ENCODE results near the gene UBE2R2. TPM values are rescaled to one million over a fixed set of nuclear protein-coding genes. Genes with fewer than 3 reads are reported as not detected.

The UBE2R2 gene
- total and polyA plus RNA-seq, 2 donors (not counting 3 experiments of a cell fraction or from before 2014, with no cell fraction given): 23.9 to 54.3 TPM

DNA sequence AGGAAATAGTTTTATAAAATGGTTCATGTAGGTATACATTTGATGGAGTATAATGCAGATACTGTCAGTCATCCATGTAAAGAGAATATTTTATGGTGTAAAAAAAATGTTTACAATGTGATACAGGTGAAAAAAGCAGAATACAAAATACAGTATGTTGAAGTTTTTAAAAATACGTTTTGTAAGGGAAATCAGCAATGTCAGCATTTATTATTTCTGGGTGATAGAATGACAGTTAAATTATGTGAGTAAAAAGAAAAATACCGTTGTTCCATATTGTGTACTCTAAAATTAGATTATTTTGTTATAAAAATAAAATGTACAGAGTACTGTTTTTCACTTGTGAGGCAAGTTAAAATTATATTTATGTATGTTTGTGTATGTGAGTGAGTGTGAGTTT is 69.0 kb downstream of the UBE2R2 start:
- Histone ChIP-seq H3K27me3 (ENCODE audit: control insufficient read depth in 2 of 2, insufficient read depth in 2 of 2, low read length in 2 of 2) (no peaks in the 10 kb centered on the region), H3K27ac (ENCODE audit: insufficient read depth, low read depth, low read length) (no peak overlapping the region), H3K79me2 (ENCODE audit: control insufficient read depth, insufficient read depth, low read length) (peaks cover 88% of the 10 kb centered on the region), H3K4me3 (replicated peaks in 1 of 3; ENCODE audit: insufficient read depth in 1 of 3, low read depth in 1 of 3, low read length in 3 of 3) (no peak overlapping the region), H3K4me1 (ENCODE audit: control insufficient read depth, extremely low read depth, insufficient read depth, low read length) (peaks cover 17% of the 10 kb centered on the region), H3K4me2 (ENCODE audit: insufficient read depth, low read length) (peak overlapping the region; percentile 9), H2AFZ (ENCODE audit: low read depth, low read length) (no peak overlapping the region), H3K9ac (replicated peaks; ENCODE audit: extremely low read depth, insufficient read depth, low read length) (no peak overlapping the region), H4K20me1 (replicated peaks; ENCODE audit: control insufficient read depth, extremely low read depth, insufficient read depth, low read length) (peaks cover 11% of the 10 kb centered on the region), H3K9me1 (replicated peaks; ENCODE audit: control insufficient read depth, extremely low read depth, insufficient read depth, low read length) (no peaks in the 10 kb centered on the region), H3K36me3 (ENCODE audit: control insufficient read depth in 2 of 2, extremely low read depth in 1 of 2, insufficient read depth in 2 of 2, low read length in 2 of 2) (no peaks in the 10 kb centered on the region), H3K9me3 (replicated peaks; ENCODE audit: control insufficient read depth, insufficient read depth, low read length) (no peaks in the 10 kb centered on the region)
- POLR2A ChIA-PET: no interaction called here
- BruUV-seq (replicated peaks): no TSS peak
- dilution Hi-C loops (cut with MboI; ENCODE audit: extremely low pct_ligation_motif_present, low sequenced_read_pairs): no loop called here
- intact Hi-C loops (cut with micrococcal nuclease): no loop called here
- FAIRE-seq (no peak), DNase-seq (ENCODE audit: low read depth, low spot score) (no peak)
- CTCF ChIA-PET: interaction anchor here (1.2 to 1.3 kb wide), 2 partner anchors 34 to 107 kb away, joined by 4 to 7 read pairs; no protein-coding TSS in a partner anchor
- TF ChIP-seq, protein P1, sequence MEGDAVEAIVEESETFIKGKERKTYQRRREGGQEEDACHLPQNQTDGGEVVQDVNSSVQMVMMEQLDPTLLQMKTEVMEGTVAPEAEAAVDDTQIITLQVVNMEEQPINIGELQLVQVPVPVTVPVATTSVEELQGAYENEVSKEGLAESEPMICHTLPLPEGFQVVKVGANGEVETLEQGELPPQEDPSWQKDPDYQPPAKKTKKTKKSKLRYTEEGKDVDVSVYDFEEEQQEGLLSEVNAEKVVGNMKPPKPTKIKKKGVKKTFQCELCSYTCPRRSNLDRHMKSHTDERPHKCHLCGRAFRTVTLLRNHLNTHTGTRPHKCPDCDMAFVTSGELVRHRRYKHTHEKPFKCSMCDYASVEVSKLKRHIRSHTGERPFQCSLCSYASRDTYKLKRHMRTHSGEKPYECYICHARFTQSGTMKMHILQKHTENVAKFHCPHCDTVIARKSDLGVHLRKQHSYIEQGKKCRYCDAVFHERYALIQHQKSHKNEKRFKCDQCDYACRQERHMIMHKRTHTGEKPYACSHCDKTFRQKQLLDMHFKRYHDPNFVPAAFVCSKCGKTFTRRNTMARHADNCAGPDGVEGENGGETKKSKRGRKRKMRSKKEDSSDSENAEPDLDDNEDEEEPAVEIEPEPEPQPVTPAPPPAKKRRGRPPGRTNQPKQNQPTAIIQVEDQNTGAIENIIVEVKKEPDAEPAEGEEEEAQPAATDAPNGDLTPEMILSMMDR (IDR thresholded peaks at IDR 0.05; ENCODE audit: extremely low read depth in 1 of 2, insufficient read depth in 1 of 2, low read depth in 1 of 2, low read length in 2 of 2): no peak
- no peak for TF ChIP-seq MYC (IDR thresholded peaks at IDR 0.05; ENCODE audit: low read depth, low read length)
- no peak for TF ChIP-seq EZH2 (IDR thresholded peaks at IDR 0.05; ENCODE audit: borderline replicate concordance, low read depth, low read length, severe bottlenecking)
- TF ChIP-seq JUN (IDR thresholded peaks at IDR 0.05; ENCODE audit: borderline replicate concordance, insufficient read depth, insufficient read length, low read depth): no peak
- TF ChIP-seq, protein P2, sequence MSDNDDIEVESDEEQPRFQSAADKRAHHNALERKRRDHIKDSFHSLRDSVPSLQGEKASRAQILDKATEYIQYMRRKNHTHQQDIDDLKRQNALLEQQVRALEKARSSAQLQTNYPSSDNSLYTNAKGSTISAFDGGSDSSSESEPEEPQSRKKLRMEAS (IDR thresholded peaks at IDR 0.05; ENCODE audit: insufficient read depth, insufficient read length): no peak
- no peak for TF ChIP-seq POLR2A (IDR thresholded peaks at IDR 0.05; ENCODE audit: low read depth, low read length)
- TF ChIP-seq POLR2AphosphoS5 (IDR thresholded peaks at IDR 0.05; ENCODE audit: insufficient read depth, low read depth, low read length): no peak
- TF ChIP-seq GATA2 (IDR thresholded peaks at IDR 0.05; ENCODE audit: insufficient read depth, insufficient read length, low read depth, low read length): no peak
- no peak for TF ChIP-seq FOS (IDR thresholded peaks at IDR 0.05; ENCODE audit: borderline replicate concordance, insufficient read depth, low read length)
